WTC11 (cell line): ENCODE results near the gene PIK3C2G. TPM values are rescaled to one million over a fixed set of nuclear protein-coding genes. Genes with fewer than 3 reads are reported as not detected.

Source experiments
- ATAC-seq: fragments of 200-7000 bp; cut with Tn5 transposase; 2 replicates; pipeline ENCODE4 v1.10.0; 2021; ENCODE audit warnings: mild to moderate bottlenecking, moderate library complexity
- CTCF ChIA-PET: fragments of 300-600 bp; sonication (Branson Sonifier 250); formaldehyde crosslinking; loops from one replicate; lab custom pipeline; 2021; ENCODE audit warnings: antibody characterized with exemption; lab: Charles Lee
- POLR2A ChIA-PET: fragments of 350-600 bp; sonication (Branson Sonifier 250); formaldehyde crosslinking; loops from one replicate; lab custom pipeline; 2021; ENCODE audit warnings: antibody characterized with exemption; lab: Charles Lee
- DNase-seq: peaks from one replicate; pipeline ENCODE4 v3.0.0; 2021; ENCODE audit warnings: low spot score
- H3K27ac Mint-ChIP-seq: 2 replicates; pipeline ENCODE4 v1.8.0; 2021; ENCODE audit warnings: mixed read lengths
- H3K27me3 Mint-ChIP-seq: 2 replicates; pipeline ENCODE4 v1.8.0; 2021; ENCODE audit warnings: low read depth, mild to moderate bottlenecking, moderate library complexity, mixed read lengths
- H3K36me3 Mint-ChIP-seq: 2 replicates; pipeline ENCODE4 v1.8.0; 2021; ENCODE audit warnings: mixed read lengths
- H3K4me1 Mint-ChIP-seq: 2 replicates; pipeline ENCODE4 v1.8.0; 2022; ENCODE audit warnings: mixed read lengths
- H3K4me3 Mint-ChIP-seq: 2 replicates; pipeline ENCODE4 v1.8.0; 2021; ENCODE audit warnings: mild to moderate bottlenecking, moderate library complexity, mixed read lengths
- H3K9me3 Mint-ChIP-seq: 2 replicates; pipeline ENCODE4 v1.8.0; 2021; ENCODE audit warnings: mixed read lengths
- CREB1 ChIP-seq: sonication (generic); formaldehyde crosslinking; IDR thresholded peaks from 2 replicates; pipeline ENCODE4 v1.8.0; 2023; ENCODE audit warnings: mild to moderate bottlenecking, missing genetic modification reagents
- EMX1 ChIP-seq: fragments of 250-450 bp; sonication (Bioruptor Pico); IDR thresholded peaks from 2 replicates; pipeline ENCODE4 v1.8.0; 2021; ENCODE audit warnings: mild to moderate bottlenecking
- ESRRA ChIP-seq: sonication (generic); formaldehyde crosslinking; IDR thresholded peaks from 2 replicates; pipeline ENCODE4 v1.8.1; 2022; ENCODE audit warnings: mild to moderate bottlenecking, missing genetic modification reagents, borderline replicate concordance
- FOXP1 ChIP-seq: sonication (generic); formaldehyde crosslinking; IDR thresholded peaks from 2 replicates; pipeline ENCODE4 v1.8.0; 2022; ENCODE audit warnings: missing genetic modification reagents, mild to moderate bottlenecking, moderate library complexity, borderline replicate concordance
- IRF2 ChIP-seq: sonication (generic); formaldehyde crosslinking; IDR thresholded peaks from 2 replicates; pipeline ENCODE4 v1.8.0; 2022; ENCODE audit warnings: low read depth, missing genetic modification reagents, borderline replicate concordance
- JUN ChIP-seq: sonication (generic); formaldehyde crosslinking; IDR thresholded peaks from 2 replicates; pipeline ENCODE4 v1.8.0; 2023; ENCODE audit warnings: mild to moderate bottlenecking, missing genetic modification reagents
- MXD4 ChIP-seq: fragments of 250-450 bp; sonication (Bioruptor Pico); IDR thresholded peaks from 2 replicates; pipeline ENCODE4 v1.8.0; 2021; ENCODE audit warnings: mild to moderate bottlenecking, moderate library complexity, borderline replicate concordance
- NR2C2 ChIP-seq: sonication (generic); formaldehyde crosslinking; IDR thresholded peaks from 2 replicates; pipeline ENCODE4 v1.8.0; 2022; ENCODE audit warnings: mild to moderate bottlenecking, missing genetic modification reagents
- PRRX2 ChIP-seq: fragments of 250-450 bp; sonication (Bioruptor Pico); IDR thresholded peaks from 2 replicates; pipeline ENCODE4 v1.8.0; 2021; ENCODE audit warnings: mild to moderate bottlenecking
- ZNF121 ChIP-seq: sonication (generic); formaldehyde crosslinking; IDR thresholded peaks from 2 replicates; pipeline ENCODE4 v1.8.0; 2023; ENCODE audit warnings: missing genetic modification reagents
- ZNF396 ChIP-seq: fragments of 250-450 bp; sonication (Bioruptor Pico); IDR thresholded peaks from 2 replicates; pipeline ENCODE4 v1.8.0; 2021; ENCODE audit warnings: mild to moderate bottlenecking, moderate library complexity, borderline replicate concordance
- total RNA-seq: library from RNA; stranded (reverse); gene quantifications from 3 replicates; pipeline ENCODE4 v1.2.3, GENCODE V29; 2021
- TF ChIP-seq, protein P1 (sequence below): sonication (generic); formaldehyde crosslinking; IDR thresholded peaks from 2 replicates; pipeline ENCODE4 v1.8.1; 2023; ENCODE audit warnings: mild to moderate bottlenecking, moderate library complexity, missing genetic modification reagents
- TF ChIP-seq, protein P2 (sequence below): sonication (generic); formaldehyde crosslinking; IDR thresholded peaks from 2 replicates; pipeline ENCODE4 v1.8.1; 2023; ENCODE audit warnings: mild to moderate bottlenecking, missing genetic modification reagents, moderate library complexity
- TF ChIP-seq, protein P3 (sequence below): sonication (generic); formaldehyde crosslinking; IDR thresholded peaks from 2 replicates; pipeline ENCODE4 v1.8.1; 2023; ENCODE audit warnings: mild to moderate bottlenecking, missing genetic modification reagents
- TF ChIP-seq, protein P4 (sequence below): sonication (generic); formaldehyde crosslinking; IDR thresholded peaks from 2 replicates; pipeline ENCODE4 v1.8.0; 2022; ENCODE audit warnings: mild to moderate bottlenecking, missing genetic modification reagents
- TF ChIP-seq, protein P5 (sequence below): sonication (generic); formaldehyde crosslinking; conservative IDR thresholded peaks from 2 replicates; pipeline ENCODE4 v1.8.1; 2022; ENCODE audit warnings: mild to moderate bottlenecking, missing genetic modification reagents
- TF ChIP-seq, protein P6 (sequence below): fragments of 250-450 bp; sonication (Bioruptor Pico); conservative IDR thresholded peaks from 2 replicates; pipeline ENCODE4 v1.9.0; 2021; ENCODE audit warnings: mild to moderate bottlenecking

PIK3C2G gene
- total RNA-seq, 1 experiment from 2014 or later: not detected

DNA sequence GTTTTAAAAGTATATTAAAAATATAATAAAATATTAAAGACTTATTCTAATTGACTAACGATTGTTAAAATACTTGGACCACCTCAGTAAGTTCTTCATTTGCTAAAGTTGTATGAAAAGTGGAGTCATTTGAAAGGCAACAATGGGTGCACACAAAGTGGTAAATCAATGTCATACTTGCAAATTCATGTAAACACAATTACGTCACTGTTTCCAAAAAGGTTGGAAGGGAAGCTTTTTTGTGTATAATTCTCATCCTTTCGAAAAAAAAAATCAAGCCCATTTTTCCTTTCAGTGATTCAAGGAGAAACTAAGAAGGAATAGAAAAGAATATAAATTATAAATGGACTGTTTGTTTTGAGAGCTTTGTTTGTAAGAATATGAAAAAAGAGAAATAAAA lies 166.2 kb downstream of the PIK3C2G start:
- no peak for ATAC-seq
- Mint-ChIP-seq H3K4me3 (no peak overlapping the region), H3K36me3 (no peaks in the 10 kb centered on the region), H3K27me3 (no peaks in the 10 kb centered on the region), H3K9me3 (no peaks in the 10 kb centered on the region), H3K4me1 (peaks cover 24% of the 10 kb centered on the region), H3K27ac (no peak overlapping the region)
- no peak for DNase-seq
- CTCF ChIA-PET: interaction anchor here (0.6 kb wide), 1 partner anchor 89 kb away, joined by 4 read pairs; no protein-coding TSS in a partner anchor
- TF ChIP-seq CREB1 (CRISPR knock-in tag): no peak
- TF ChIP-seq, protein P1, sequence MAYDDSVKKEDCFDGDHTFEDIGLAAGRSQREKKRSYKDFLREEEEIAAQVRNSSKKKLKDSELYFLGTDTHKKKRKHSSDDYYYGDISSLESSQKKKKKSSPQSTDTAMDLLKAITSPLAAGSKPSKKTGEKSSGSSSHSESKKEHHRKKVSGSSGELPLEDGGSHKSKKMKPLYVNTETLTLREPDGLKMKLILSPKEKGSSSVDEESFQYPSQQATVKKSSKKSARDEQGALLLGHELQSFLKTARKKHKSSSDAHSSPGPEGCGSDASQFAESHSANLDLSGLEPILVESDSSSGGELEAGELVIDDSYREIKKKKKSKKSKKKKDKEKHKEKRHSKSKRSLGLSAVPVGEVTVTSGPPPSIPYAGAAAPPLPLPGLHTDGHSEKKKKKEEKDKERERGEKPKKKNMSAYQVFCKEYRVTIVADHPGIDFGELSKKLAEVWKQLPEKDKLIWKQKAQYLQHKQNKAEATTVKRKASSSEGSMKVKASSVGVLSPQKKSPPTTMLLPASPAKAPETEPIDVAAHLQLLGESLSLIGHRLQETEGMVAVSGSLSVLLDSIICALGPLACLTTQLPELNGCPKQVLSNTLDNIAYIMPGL: no peak
- TF ChIP-seq IRF2 (CRISPR knock-in tag): no peak
- TF ChIP-seq, protein P2, sequence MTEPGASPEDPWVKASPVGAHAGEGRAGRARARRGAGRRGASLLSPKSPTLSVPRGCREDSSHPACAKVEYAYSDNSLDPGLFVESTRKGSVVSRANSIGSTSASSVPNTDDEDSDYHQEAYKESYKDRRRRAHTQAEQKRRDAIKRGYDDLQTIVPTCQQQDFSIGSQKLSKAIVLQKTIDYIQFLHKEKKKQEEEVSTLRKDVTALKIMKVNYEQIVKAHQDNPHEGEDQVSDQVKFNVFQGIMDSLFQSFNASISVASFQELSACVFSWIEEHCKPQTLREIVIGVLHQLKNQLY (CRISPR knock-in tag): no peak
- TF ChIP-seq JUN: no peak
- TF ChIP-seq, protein P3, sequence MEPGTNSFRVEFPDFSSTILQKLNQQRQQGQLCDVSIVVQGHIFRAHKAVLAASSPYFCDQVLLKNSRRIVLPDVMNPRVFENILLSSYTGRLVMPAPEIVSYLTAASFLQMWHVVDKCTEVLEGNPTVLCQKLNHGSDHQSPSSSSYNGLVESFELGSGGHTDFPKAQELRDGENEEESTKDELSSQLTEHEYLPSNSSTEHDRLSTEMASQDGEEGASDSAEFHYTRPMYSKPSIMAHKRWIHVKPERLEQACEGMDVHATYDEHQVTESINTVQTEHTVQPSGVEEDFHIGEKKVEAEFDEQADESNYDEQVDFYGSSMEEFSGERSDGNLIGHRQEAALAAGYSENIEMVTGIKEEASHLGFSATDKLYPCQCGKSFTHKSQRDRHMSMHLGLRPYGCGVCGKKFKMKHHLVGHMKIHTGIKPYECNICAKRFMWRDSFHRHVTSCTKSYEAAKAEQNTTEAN: no peak
- TF ChIP-seq ESRRA: no peak
- POLR2A ChIA-PET: no interaction called here

DNA sequence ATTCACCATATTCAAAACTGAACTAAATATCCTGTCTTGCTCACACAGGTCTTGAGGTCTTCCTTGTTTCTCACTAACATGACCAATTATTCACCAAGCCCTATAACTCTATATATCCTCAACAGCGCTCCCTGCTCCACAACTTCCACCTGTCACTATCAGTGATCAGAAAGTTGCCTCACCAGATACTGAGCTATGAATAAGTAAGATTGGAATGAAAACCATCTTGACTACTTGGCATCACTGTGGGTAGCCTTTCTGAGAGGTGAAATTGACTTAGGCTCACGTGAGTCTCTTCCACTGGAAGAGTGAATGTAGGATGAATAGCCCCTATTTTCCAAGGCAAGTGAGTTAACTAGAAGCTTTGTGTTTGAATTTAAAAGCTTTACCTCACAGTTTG lies 167.1 kb downstream of the PIK3C2G start:
- TF ChIP-seq ZNF396 (CRISPR knock-in tag) (no peak), MXD4 (CRISPR knock-in tag) (no peak), EMX1 (CRISPR knock-in tag) (no peak), PRRX2 (CRISPR knock-in tag) (no peak), ZNF121 (CRISPR knock-in tag) (no peak), NR2C2 (CRISPR knock-in tag) (no peak), FOXP1 (CRISPR knock-in tag) (no peak)
- TF ChIP-seq, protein P3: no peak
- TF ChIP-seq, protein P4, sequence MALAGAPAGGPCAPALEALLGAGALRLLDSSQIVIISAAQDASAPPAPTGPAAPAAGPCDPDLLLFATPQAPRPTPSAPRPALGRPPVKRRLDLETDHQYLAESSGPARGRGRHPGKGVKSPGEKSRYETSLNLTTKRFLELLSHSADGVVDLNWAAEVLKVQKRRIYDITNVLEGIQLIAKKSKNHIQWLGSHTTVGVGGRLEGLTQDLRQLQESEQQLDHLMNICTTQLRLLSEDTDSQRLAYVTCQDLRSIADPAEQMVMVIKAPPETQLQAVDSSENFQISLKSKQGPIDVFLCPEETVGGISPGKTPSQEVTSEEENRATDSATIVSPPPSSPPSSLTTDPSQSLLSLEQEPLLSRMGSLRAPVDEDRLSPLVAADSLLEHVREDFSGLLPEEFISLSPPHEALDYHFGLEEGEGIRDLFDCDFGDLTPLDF: no peak
- TF ChIP-seq, protein P5, sequence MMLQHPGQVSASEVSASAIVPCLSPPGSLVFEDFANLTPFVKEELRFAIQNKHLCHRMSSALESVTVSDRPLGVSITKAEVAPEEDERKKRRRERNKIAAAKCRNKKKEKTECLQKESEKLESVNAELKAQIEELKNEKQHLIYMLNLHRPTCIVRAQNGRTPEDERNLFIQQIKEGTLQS (CRISPR knock-in tag): no peak
- TF ChIP-seq, protein P6, sequence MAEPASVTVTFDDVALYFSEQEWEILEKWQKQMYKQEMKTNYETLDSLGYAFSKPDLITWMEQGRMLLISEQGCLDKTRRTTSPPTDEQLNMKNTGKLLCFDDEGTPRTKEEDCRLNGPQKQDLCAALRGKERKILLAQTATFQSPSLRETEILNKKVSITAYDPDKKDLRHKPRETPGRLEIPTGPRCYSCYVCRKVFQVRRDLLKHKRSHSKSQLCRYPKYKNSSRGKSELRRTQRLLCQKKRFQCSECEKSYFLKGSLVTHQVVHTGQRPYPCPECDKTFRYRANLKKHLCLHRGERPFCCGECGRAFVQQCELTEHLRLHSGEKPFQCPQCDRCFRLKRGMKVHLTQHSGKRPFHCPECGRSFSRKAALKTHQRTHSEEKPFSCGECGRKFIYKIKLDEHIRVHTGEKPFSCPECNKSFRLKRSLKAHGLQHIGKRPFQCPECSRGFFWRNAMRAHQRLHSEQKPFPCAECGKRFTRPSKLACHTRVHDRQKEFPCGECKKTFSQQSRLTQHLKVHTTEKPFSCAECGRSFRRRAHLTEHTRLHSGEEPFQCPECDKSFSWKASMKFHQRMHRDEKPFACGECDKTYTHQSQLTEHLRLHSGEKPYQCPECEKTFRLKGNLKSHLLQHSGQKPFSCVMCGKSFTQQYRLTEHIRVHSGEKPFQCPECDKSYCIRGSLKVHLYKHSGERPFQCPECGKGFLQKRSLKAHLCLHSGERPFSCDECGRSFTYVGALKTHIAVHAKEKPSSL (CRISPR knock-in tag): no peak
- TF ChIP-seq, all 79 proteins: peak for 0
- ATAC-seq (no peak), DNase-seq (no peak)
- Mint-ChIP-seq H3K4me1 (peaks cover 24% of the 10 kb centered on the region), H3K36me3 (no peaks in the 10 kb centered on the region), H3K9me3 (no peaks in the 10 kb centered on the region), H3K27me3 (no peaks in the 10 kb centered on the region), H3K4me3 (no peak overlapping the region), H3K27ac (no peak overlapping the region)
- ChIA-PET CTCF (interaction anchor here (1.2 kb wide), 2 partner anchors 178 to 758 kb away, joined by 4 to 5 read pairs; no protein-coding TSS in a partner anchor), POLR2A (no interaction called here)
